ENCODE measurements around the gene REX1BD. TPM values are rescaled to one million over a fixed set of nuclear protein-coding genes. Genes with fewer than 3 reads are reported as not detected.
A peak's percentile ranks its signal among the peaks of the same experiment; 100 is the strongest.

REX1BD gene
- polyA plus RNA-seq, 3 donors, result 83.7 to 141 (median 122) TPM

DNA sequence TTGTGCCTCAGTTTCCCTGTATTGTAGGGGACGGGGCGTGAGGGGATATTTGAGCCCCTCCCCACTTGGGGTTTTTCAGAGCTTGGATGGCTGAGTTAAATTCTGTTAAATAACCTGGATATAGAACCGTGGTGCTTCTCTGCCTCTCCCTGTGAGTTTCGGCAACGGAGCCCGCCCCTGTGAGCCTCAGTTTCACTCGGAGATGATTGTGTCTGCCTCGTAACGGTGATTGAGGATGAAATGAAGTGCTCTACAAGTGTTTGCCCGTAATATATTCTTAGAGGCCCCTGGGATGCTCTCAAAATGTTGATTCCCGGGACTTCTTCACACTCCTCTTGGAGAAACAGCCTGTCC lies 30.4 kb upstream of the REX1BD start:
- intact Hi-C loops (cut with micrococcal nuclease), result loop anchor here in 1 of 2 donors (5.0 kb wide), 1 partner anchor 36 kb away; the partner anchor contains the start of gene ELL
- Histone ChIP-seq H3K9me3 (replicated peaks in 1 of 2; ENCODE audit: control insufficient read depth in 1 of 2, insufficient read depth in 1 of 2, low read length in 2 of 2) (no peaks in the 10 kb centered on the region), H2AFZ (ENCODE audit: insufficient read depth, low read depth, low read length, poor library complexity, severe bottlenecking) (peak overlapping the region; percentile 68), H3K4me3 (replicated peaks in 1 of 3; ENCODE audit: low read depth in 2 of 3, low read length in 3 of 3) (peak overlapping the region; percentile 75 to 96 (median 95)), H3K4me2 (replicated peaks; ENCODE audit: extremely low read depth, low read length, poor library complexity, severe bottlenecking) (peak overlapping the region; percentile 100), H3K27ac (ENCODE audit: low read depth in 1 of 2, low read length in 2 of 2) (peak overlapping the region; percentile 69 to 97), H3K9ac (ENCODE audit: insufficient read depth, low read length, poor library complexity, severe bottlenecking) (peak overlapping the region; percentile 95), H3K79me2 (ENCODE audit: insufficient read depth, low read length) (peaks cover 38% of the 10 kb centered on the region), H3K4me1 (ENCODE audit: control insufficient read depth in 1 of 2, insufficient read depth in 2 of 2, low read length in 2 of 2) (peaks cover 14 to 17% of the 10 kb centered on the region in 2 donors), H3K27me3 (ENCODE audit: control insufficient read depth in 2 of 2, insufficient read depth in 2 of 2, low read length in 2 of 2) (no peaks in the 10 kb centered on the region), H3K36me3 (replicated peaks in 1 of 2; ENCODE audit: control insufficient read depth in 1 of 2, insufficient read depth in 2 of 2, low read length in 2 of 2) (peaks cover 16 to 19% of the 10 kb centered on the region in 2 donors), H4K20me1 (ENCODE audit: insufficient read depth, low read length) (no peaks in the 10 kb centered on the region)
- 7% methylated on average over 9 of the region's 11 CpGs for WGBS (ENCODE audit: insufficient coverage)
- Mint-ChIP-seq H3K9me3 (no peaks in the 10 kb centered on the region), H3K4me1 (peaks cover 16% of the 10 kb centered on the region), H3K4me3 (peak overlapping the region; percentile 88 to 90), H3K36me3 (peaks cover 17 to 19% of the 10 kb centered on the region in 2 donors), H3K27me3 (ENCODE audit: low read depth in 3 of 3) (peaks cover 0 to 3% (median 0%) of the 10 kb centered on the region in 3 donors), H3K27ac (peak overlapping the region; percentile 93 to 97 (median 95))
- no peak for DNase-seq
- TF ChIP-seq, protein P1, sequence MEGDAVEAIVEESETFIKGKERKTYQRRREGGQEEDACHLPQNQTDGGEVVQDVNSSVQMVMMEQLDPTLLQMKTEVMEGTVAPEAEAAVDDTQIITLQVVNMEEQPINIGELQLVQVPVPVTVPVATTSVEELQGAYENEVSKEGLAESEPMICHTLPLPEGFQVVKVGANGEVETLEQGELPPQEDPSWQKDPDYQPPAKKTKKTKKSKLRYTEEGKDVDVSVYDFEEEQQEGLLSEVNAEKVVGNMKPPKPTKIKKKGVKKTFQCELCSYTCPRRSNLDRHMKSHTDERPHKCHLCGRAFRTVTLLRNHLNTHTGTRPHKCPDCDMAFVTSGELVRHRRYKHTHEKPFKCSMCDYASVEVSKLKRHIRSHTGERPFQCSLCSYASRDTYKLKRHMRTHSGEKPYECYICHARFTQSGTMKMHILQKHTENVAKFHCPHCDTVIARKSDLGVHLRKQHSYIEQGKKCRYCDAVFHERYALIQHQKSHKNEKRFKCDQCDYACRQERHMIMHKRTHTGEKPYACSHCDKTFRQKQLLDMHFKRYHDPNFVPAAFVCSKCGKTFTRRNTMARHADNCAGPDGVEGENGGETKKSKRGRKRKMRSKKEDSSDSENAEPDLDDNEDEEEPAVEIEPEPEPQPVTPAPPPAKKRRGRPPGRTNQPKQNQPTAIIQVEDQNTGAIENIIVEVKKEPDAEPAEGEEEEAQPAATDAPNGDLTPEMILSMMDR (IDR thresholded peaks at IDR 0.05), result no peak

DNA sequence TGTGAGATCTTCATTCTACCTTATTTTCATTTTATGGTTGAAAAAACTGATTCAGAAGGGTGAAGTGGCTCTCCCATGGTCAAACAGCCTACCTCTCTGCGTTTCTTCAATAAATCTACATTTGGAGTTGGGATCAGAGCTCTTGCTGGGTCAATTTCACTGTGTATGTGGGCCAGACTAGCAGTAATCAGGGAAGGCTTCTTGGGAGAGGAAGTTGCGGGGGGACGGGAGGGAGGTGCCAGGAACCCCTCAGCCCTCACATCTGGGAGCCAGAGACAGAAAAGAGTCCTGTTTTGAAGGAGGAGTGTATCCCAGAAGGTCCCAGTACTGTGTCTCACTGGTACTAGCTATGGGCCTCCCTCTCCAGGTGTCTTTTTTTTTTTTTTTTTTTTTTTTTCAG lies 30.0 kb upstream of the REX1BD start:
- H3K27ac ChIP-seq (ENCODE audit: low read depth in 1 of 2, low read length in 2 of 2), result peak overlapping the region; percentile 69 to 97
- DNase-seq, result peak in 1 of 3 donors; percentile 44
- no peaks in the 10 kb centered on the region for H3K27me3 ChIP-seq (ENCODE audit: control insufficient read depth in 2 of 2, insufficient read depth in 2 of 2, low read length in 2 of 2)
- H3K4me1 Mint-ChIP-seq, result peaks cover 16% of the 10 kb centered on the region
- peak overlapping the region; percentile 100 for H3K4me2 ChIP-seq (replicated peaks; ENCODE audit: extremely low read depth, low read length, poor library complexity, severe bottlenecking)
- H3K27me3 Mint-ChIP-seq (ENCODE audit: low read depth in 3 of 3), result peaks cover 0 to 3% (median 0%) of the 10 kb centered on the region in 3 donors
- peak overlapping the region; percentile 95 for H3K9ac ChIP-seq (ENCODE audit: insufficient read depth, low read length, poor library complexity, severe bottlenecking)
- peaks cover 20 to 23% of the 10 kb centered on the region in 2 donors for H3K36me3 Mint-ChIP-seq
- peak overlapping the region; percentile 88 to 90 for H3K4me3 Mint-ChIP-seq
- no peak overlapping the region for H2AFZ ChIP-seq (ENCODE audit: insufficient read depth, low read depth, low read length, poor library complexity, severe bottlenecking)
- no peaks in the 10 kb centered on the region for H4K20me1 ChIP-seq (ENCODE audit: insufficient read depth, low read length)
- H3K79me2 ChIP-seq (ENCODE audit: insufficient read depth, low read length), result peaks cover 38% of the 10 kb centered on the region
- H3K4me1 ChIP-seq (ENCODE audit: control insufficient read depth in 1 of 2, insufficient read depth in 2 of 2, low read length in 2 of 2), result peaks cover 14 to 17% of the 10 kb centered on the region in 2 donors
- H3K36me3 ChIP-seq (replicated peaks in 1 of 2; ENCODE audit: control insufficient read depth in 1 of 2, insufficient read depth in 2 of 2, low read length in 2 of 2), result peaks cover 20 to 23% of the 10 kb centered on the region in 2 donors
- intact Hi-C loops (cut with micrococcal nuclease), result loop anchor here in 1 of 2 donors (5.0 kb wide), 1 partner anchor 36 kb away; the partner anchor contains the start of gene ELL
- TF ChIP-seq, protein P1 (IDR thresholded peaks at IDR 0.05), result no peak
- H3K9me3 Mint-ChIP-seq, result no peaks in the 10 kb centered on the region
- WGBS (ENCODE audit: insufficient coverage), result no CpG with 5 or more reads among the region's 3 CpGs
- no peaks in the 10 kb centered on the region for H3K9me3 ChIP-seq (replicated peaks in 1 of 2; ENCODE audit: control insufficient read depth in 1 of 2, insufficient read depth in 1 of 2, low read length in 2 of 2)
- peak overlapping the region; percentile 93 to 97 (median 95) for H3K27ac Mint-ChIP-seq
- peak overlapping the region; percentile 75 to 96 (median 95) for H3K4me3 ChIP-seq (replicated peaks in 1 of 3; ENCODE audit: low read depth in 2 of 3, low read length in 3 of 3)

Data from CD14-positive monocyte (primary cell).